ENCODE results near the gene CIROP.

DNA sequence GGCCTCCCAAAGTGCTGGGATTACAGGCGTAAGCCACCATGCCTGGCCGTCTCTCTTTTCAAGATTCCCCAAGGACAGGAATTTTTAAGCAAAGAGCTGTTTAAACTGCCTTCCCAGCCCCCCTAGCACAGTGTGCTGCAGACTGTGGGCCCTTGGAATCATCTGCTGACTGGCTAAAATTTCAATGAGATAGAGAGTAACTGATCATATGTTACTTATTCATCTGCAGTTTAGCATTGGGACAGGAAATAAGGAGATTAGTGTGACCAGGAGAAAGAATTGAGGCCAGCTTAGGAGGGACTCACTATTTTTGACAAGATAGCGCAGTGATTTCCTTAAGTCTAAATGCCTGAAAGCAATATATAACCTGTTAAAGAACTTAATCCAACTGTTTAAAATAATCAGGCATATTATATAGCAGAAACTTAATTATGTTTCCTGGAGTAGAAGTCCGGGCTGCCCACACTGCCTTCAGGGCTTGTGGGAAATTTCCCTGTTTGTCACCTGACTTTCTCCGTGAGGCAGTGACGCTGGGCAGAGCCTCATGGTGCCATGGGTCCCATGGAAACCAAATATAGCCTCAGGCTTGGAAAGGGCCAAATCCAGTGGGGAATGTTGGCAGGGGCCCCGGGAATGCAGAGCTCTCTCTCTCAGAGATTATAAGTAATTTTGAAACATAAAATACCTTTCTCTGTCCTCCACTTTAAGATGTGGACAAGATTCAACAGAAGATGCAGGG is 37.1 kb upstream of the CIROP start:
- TF ChIP-seq, protein P1, sequence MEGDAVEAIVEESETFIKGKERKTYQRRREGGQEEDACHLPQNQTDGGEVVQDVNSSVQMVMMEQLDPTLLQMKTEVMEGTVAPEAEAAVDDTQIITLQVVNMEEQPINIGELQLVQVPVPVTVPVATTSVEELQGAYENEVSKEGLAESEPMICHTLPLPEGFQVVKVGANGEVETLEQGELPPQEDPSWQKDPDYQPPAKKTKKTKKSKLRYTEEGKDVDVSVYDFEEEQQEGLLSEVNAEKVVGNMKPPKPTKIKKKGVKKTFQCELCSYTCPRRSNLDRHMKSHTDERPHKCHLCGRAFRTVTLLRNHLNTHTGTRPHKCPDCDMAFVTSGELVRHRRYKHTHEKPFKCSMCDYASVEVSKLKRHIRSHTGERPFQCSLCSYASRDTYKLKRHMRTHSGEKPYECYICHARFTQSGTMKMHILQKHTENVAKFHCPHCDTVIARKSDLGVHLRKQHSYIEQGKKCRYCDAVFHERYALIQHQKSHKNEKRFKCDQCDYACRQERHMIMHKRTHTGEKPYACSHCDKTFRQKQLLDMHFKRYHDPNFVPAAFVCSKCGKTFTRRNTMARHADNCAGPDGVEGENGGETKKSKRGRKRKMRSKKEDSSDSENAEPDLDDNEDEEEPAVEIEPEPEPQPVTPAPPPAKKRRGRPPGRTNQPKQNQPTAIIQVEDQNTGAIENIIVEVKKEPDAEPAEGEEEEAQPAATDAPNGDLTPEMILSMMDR (IDR thresholded peaks at IDR 0.05): no peak
- no peak for TF ChIP-seq POLR2A (IDR thresholded peaks at IDR 0.05)

Data from testis (tissue), 2 donors.